ENCODE results near the gene TP53RK.
"Not testable (repeated sequence)": the region's sequence is repeated elsewhere in the genome, so short reads cannot be mapped to it uniquely, and the experiment has no call there.

The TP53RK gene

DNA sequence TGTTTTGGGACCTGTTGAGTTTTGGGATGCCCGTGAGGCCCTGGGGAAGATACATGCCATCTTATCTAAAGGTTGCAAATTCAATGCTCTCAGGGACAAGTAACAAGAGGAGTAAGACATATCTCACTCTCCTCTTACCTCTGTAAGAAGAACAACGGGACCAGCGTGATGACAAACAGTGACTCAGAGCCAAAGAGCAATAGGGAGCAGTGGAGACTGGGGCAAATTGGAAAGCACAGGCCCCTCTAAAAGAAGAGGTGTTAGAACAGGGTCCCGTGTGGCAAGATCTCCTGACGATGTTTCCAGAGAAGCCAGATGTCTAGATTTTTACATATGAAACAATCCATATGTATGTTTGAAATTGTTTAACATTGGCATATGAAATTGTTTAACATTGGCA is 11.6 kb downstream of the TP53RK start:
- H3K4me3 ChIP-seq (ENCODE audit: low read depth, low read length), result no peak overlapping the region
- peaks cover 15% of the 10 kb centered on the region for H3K4me1 ChIP-seq (ENCODE audit: control insufficient read depth, insufficient read depth, low read length)
- peaks cover under 1% of the 10 kb centered on the region for H3K9me3 ChIP-seq (ENCODE audit: control insufficient read depth, insufficient read depth, low read length)
- no peak overlapping the region for H3K9ac ChIP-seq (ENCODE audit: low read depth, low read length)
- peaks cover 9% of the 10 kb centered on the region for H3K36me3 ChIP-seq (ENCODE audit: control insufficient read depth, insufficient read depth, low read length)
- H3K27me3 ChIP-seq (ENCODE audit: control insufficient read depth, insufficient read depth, low read length), result no peaks in the 10 kb centered on the region

DNA sequence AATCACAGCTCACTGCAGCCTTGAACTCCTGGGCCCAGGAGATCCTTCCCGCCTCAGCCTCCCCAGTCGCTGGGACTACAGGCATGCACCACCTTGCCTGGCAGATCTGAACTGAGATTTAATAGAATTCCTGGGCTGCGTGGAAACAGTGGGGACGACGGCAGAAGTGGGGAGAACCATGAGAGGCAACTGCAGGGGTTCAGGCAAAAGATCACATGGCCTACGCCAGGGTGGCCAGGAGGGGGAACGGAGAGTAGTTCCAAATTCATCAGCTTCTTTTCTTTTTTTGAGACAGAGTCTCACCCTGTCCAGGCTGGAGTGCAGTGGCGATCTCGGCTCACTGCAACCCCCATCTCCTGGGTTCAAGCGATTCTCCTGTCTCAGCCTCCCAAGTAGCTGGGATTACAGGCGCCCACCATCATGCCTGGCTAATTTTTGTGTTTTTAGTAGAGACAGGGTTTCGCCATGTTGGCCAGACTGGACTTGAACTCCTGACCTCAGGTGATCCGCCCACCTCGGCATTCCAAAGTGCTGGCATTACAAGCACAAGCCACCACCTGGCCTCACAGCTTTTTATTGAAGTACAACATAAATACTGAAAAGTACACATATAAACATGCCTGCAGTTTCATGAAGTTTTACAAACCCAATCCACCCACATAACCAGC is 12.5 kb downstream of the TP53RK start:
- not testable (repeated sequence) for H3K4me3 ChIP-seq (ENCODE audit: low read depth, low read length); H3K36me3 ChIP-seq (ENCODE audit: control insufficient read depth, insufficient read depth, low read length); H3K9ac ChIP-seq (ENCODE audit: low read depth, low read length); H3K27me3 ChIP-seq (ENCODE audit: control insufficient read depth, insufficient read depth, low read length); H3K4me1 ChIP-seq (ENCODE audit: control insufficient read depth, insufficient read depth, low read length); H3K9me3 ChIP-seq (ENCODE audit: control insufficient read depth, insufficient read depth, low read length)

DNA sequence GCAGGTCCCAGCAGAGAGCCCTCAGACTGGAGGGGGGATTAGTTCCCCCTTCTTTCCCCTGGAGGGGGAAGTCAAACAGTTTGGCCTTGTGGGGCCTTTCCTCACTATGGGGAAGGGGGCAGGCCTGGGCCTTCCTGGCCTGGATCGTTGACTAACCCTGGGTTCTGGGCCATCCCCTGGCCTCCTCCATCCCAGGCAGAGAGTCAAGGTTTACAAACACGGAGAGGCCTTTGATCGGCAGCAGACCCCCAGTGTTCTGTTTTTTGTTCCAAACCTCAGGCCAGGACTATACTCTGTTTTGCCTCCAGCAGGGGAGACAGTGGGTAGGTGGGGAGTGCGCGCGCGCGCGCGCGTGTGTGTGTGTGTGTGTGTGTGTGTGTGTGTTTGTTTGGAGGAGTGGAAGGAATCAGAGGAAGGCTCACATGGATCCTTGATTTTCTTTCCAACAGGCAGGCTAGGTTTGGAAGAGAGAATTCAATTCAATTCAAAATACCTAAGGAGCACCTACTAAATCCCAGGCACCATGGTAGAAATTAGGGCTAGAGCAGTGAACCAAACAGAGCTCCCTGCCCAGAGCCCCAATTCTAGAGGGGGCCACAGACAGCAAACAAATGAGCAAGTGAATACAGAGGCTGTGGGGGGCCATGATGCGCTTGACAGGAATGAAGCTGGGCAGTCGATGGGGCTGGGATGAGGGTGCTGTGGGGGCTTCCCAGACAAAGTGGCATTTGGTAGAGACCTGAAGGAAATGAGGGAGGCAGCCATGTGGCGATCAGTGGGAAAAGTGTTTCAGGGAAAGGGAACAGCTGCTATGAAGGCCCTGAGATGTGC is 14.8 kb downstream of the TP53RK start:
- Histone ChIP-seq H3K9me3 (ENCODE audit: control insufficient read depth, insufficient read depth, low read length) (peaks cover 2% of the 10 kb centered on the region), H3K4me1 (ENCODE audit: control insufficient read depth, insufficient read depth, low read length) (peaks cover 6% of the 10 kb centered on the region), H3K4me3 (ENCODE audit: low read depth, low read length) (no peak overlapping the region), H3K9ac (ENCODE audit: low read depth, low read length) (no peak overlapping the region), H3K27me3 (ENCODE audit: control insufficient read depth, insufficient read depth, low read length) (no peaks in the 10 kb centered on the region), H3K36me3 (ENCODE audit: control insufficient read depth, insufficient read depth, low read length) (no peaks in the 10 kb centered on the region)

- H3K9me3 ChIP-seq (ENCODE audit: control insufficient read depth, insufficient read depth, low read length), result peaks cover 2% of the 10 kb centered on the region
- H3K9ac ChIP-seq (ENCODE audit: low read depth, low read length), result no peak overlapping the region
- no peaks in the 10 kb centered on the region for H3K36me3 ChIP-seq (ENCODE audit: control insufficient read depth, insufficient read depth, low read length)
- H3K27me3 ChIP-seq (ENCODE audit: control insufficient read depth, insufficient read depth, low read length), result no peaks in the 10 kb centered on the region
- H3K4me3 ChIP-seq (ENCODE audit: low read depth, low read length), result no peak overlapping the region
- peaks cover 6% of the 10 kb centered on the region for H3K4me1 ChIP-seq (ENCODE audit: control insufficient read depth, insufficient read depth, low read length)
These were observed 15.6 kb downstream of the TP53RK start for GRCh38 chr20:46673394-46674252.

- no peak overlapping the region for H3K9ac ChIP-seq (ENCODE audit: low read depth, low read length)
- no peaks in the 10 kb centered on the region for H3K27me3 ChIP-seq (ENCODE audit: control insufficient read depth, insufficient read depth, low read length)
- H3K4me1 ChIP-seq (ENCODE audit: control insufficient read depth, insufficient read depth, low read length), result peaks cover 6% of the 10 kb centered on the region
- H3K36me3 ChIP-seq (ENCODE audit: control insufficient read depth, insufficient read depth, low read length), result no peaks in the 10 kb centered on the region
- H3K9me3 ChIP-seq (ENCODE audit: control insufficient read depth, insufficient read depth, low read length), result peaks cover 2% of the 10 kb centered on the region
- no peak overlapping the region for H3K4me3 ChIP-seq (ENCODE audit: low read depth, low read length)
These were observed 16.6 kb downstream of the TP53RK start for GRCh38 chr20:46672543-46673148.

DNA sequence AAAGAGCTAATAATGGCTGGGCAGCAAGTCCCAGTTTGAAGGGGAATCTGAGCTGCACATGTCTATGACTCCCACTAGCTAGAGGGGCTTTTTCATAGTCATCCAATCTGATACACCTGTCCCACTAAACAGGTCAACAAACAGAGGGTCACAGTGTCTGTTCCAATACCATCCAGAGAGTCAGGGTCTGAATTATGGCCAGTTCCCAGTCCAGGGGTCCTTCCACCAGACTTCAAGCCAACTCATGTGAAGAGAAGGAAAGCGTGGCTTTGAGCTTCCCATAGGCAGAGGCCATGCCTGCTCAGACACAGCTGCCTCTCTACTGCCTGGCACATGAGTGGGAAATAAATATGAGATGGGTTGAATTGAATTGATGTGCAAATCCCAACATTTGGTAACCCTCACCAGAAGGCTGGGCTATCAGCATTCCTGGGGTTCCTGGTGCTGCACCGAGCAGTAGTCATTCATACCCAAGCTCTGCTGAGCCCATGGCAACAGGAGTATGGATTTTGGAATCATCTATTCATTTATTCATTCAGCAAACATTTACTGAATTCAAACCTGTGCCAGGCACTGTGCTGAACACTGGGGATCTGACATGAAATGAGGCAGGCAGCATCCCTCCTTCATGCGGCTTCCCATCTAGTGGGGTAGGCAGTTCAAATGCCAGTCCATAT is 17.2 kb downstream of the TP53RK start:
- peaks cover 2% of the 10 kb centered on the region for H3K9me3 ChIP-seq (ENCODE audit: control insufficient read depth, insufficient read depth, low read length)
- H3K9ac ChIP-seq (ENCODE audit: low read depth, low read length), result no peak overlapping the region
- no peaks in the 10 kb centered on the region for H3K36me3 ChIP-seq (ENCODE audit: control insufficient read depth, insufficient read depth, low read length)
- peaks cover 6% of the 10 kb centered on the region for H3K4me1 ChIP-seq (ENCODE audit: control insufficient read depth, insufficient read depth, low read length)
- H3K27me3 ChIP-seq (ENCODE audit: control insufficient read depth, insufficient read depth, low read length), result no peaks in the 10 kb centered on the region
- H3K4me3 ChIP-seq (ENCODE audit: low read depth, low read length), result no peak overlapping the region

- Histone ChIP-seq H3K9me3 (ENCODE audit: control insufficient read depth, insufficient read depth, low read length) (peaks cover 2% of the 10 kb centered on the region), H3K27me3 (ENCODE audit: control insufficient read depth, insufficient read depth, low read length) (no peaks in the 10 kb centered on the region), H3K9ac (ENCODE audit: low read depth, low read length) (no peak overlapping the region), H3K4me1 (ENCODE audit: control insufficient read depth, insufficient read depth, low read length) (peaks cover 6% of the 10 kb centered on the region), H3K36me3 (ENCODE audit: control insufficient read depth, insufficient read depth, low read length) (no peaks in the 10 kb centered on the region), H3K4me3 (ENCODE audit: low read depth, low read length) (no peak overlapping the region)
These were observed 18.4 kb downstream of the TP53RK start for GRCh38 chr20:46670585-46671584.

DNA sequence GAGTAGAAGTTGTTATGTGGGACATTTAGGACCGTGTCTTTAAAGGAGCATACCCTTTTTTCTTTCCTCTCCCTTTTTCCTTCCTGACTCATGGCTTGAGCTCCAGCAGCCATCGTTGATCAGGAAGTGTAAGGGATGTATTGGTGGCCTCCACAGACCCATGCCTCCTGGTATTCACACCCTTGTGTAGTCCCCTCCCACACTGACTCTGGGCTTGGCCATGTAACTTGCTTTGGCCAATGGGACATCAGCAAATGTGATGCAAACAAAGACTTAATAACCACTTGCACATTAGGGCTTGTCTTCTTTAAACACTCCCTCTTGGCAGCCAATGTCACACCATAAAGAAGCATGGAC is 19.0 kb downstream of the TP53RK start:
- Histone ChIP-seq H3K27me3 (ENCODE audit: control insufficient read depth, insufficient read depth, low read length) (no peaks in the 10 kb centered on the region), H3K9me3 (ENCODE audit: control insufficient read depth, insufficient read depth, low read length) (peaks cover 2% of the 10 kb centered on the region), H3K36me3 (ENCODE audit: control insufficient read depth, insufficient read depth, low read length) (no peaks in the 10 kb centered on the region), H3K9ac (ENCODE audit: low read depth, low read length) (no peak overlapping the region), H3K4me1 (ENCODE audit: control insufficient read depth, insufficient read depth, low read length) (peaks cover 6% of the 10 kb centered on the region), H3K4me3 (ENCODE audit: low read depth, low read length) (no peak overlapping the region)

DNA sequence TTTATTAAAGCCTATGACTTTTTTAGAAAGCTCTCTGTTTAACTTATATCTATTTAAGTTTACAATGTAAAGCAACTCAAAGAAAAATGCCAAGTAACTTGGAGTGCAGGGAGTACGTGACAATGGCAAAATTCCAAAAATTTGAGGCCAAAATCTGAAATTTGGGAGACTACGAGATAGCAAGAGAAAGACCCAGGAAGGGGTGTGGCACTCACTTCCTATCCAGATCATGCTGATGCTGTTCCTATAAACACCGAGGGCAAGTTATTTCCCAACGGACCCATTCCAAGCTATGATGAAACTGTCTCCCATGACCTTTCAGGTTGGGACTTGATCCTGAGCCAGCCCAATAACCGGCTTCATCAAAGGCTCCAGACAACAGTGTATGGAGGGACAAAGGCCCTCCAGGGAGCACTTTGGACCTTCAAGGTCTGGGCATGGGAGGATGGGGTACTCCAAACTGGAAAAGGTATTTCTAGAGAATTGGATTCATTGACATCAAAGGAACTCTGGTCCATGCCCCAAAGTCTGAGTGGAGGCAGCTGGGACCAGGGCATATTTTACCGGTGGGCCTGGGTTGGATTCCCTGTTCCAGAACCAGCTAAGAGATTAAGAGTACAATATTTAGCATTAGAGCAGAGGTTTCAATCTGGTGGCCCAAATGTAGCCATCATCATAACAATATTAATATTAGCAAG is 22.3 kb downstream of the TP53RK start:
- Histone ChIP-seq H3K9ac (ENCODE audit: low read depth, low read length) (no peak overlapping the region), H3K4me1 (ENCODE audit: control insufficient read depth, insufficient read depth, low read length) (no peaks in the 10 kb centered on the region), H3K36me3 (ENCODE audit: control insufficient read depth, insufficient read depth, low read length) (no peaks in the 10 kb centered on the region), H3K9me3 (ENCODE audit: control insufficient read depth, insufficient read depth, low read length) (no peaks in the 10 kb centered on the region), H3K27me3 (ENCODE audit: control insufficient read depth, insufficient read depth, low read length) (no peaks in the 10 kb centered on the region), H3K4me3 (ENCODE audit: low read depth, low read length) (no peak overlapping the region)

- H3K27me3 ChIP-seq (ENCODE audit: control insufficient read depth, insufficient read depth, low read length), result no peaks in the 10 kb centered on the region
- no peak overlapping the region for H3K4me3 ChIP-seq (ENCODE audit: low read depth, low read length)
- no peaks in the 10 kb centered on the region for H3K36me3 ChIP-seq (ENCODE audit: control insufficient read depth, insufficient read depth, low read length)
- H3K9me3 ChIP-seq (ENCODE audit: control insufficient read depth, insufficient read depth, low read length), result no peaks in the 10 kb centered on the region
- H3K4me1 ChIP-seq (ENCODE audit: control insufficient read depth, insufficient read depth, low read length), result no peaks in the 10 kb centered on the region
- H3K9ac ChIP-seq (ENCODE audit: low read depth, low read length), result no peak overlapping the region
These were observed 22.9 kb downstream of the TP53RK start for GRCh38 chr20:46666306-46666705.

Data from iPS-15b (cell line).